K562 (cell line): Measurements from ENCODE around the gene SMAD3. TPM values are rescaled to one million over a fixed set of nuclear protein-coding genes. Genes with fewer than 3 reads are reported as not detected.
A peak's percentile ranks its signal among the peaks of the same experiment; 100 is the strongest.

Experiments used
- ATAC-seq: fragments of 200-7000 bp; cut with Tn5 transposase; 3 replicates; pipeline ENCODE4 v1.9.1; 2020; ENCODE audit warnings: moderate library complexity
- BruUV-seq: library from RNA; stranded (reverse); fragments of 400-500 nt; replicated peaks from 2 replicates; lab custom pipeline; 2021; lab: Mats Ljungman, UMichigan
- CTCF ChIA-PET: fragments of 300-600 bp; formaldehyde crosslinking; extraction: SDS; loops from one replicate; lab custom pipeline; 2021; ENCODE audit warnings: low intra/inter-chr PET ratio; lab: Yijun Ruan, JAX
- POLR2A ChIA-PET: fragments of 300-600, 350-650 bp; sonication (Branson Sonifier 250); formaldehyde crosslinking; extraction: SDS; loops from one replicate; lab custom pipeline; 2021; ENCODE audit warnings: antibody characterized with exemption, inconsistent platforms; lab: Yijun Ruan, JAX
- DNase-seq, 4 experiments: peaks; one replicate each; pipeline versions ENCODE4 v3.0.0 to v3.0.0-alpha.2; 2011 to 2018; ENCODE audit warnings: low spot score in 3 of 4, mixed read lengths in 3 of 4; ENCODE audit errors: extremely low read depth in 1 of 4
- FAIRE-seq: peaks from 2 replicates; lab custom pipeline; 2011; peaks lifted over from hg19 to GRCh38; lab: Jason Lieb, UNC
- H2AFZ ChIP-seq: 2 replicates; pipeline ENCODE4 v1.6.0; 2011; ENCODE audit warnings: low read depth, low read length, control low read depth, inconsistent platforms
- H3K27ac ChIP-seq: fragments of 200-600 bp; 3 replicates; pipeline ENCODE4 v1.8.0; 2011; ENCODE audit warnings: low read depth, mild to moderate bottlenecking, control low read depth, inconsistent platforms, low read length, moderate library complexity, mixed read lengths; ENCODE audit errors: extremely low read depth
- H3K27me3 ChIP-seq, 2 experiments: fragments of 300-600 bp in 1 of 2; 2 replicates in 1 of 2; 3 replicates in 1 of 2; pipeline versions ENCODE4 v1.6.0 to v1.8.0; 2011; ENCODE audit warnings: inconsistent platforms in 2 of 2, low read length in 2 of 2, mild to moderate bottlenecking in 1 of 2, mixed read lengths in 1 of 2, moderate library complexity in 1 of 2; ENCODE audit not compliant: control insufficient read depth in 2 of 2, insufficient read depth in 2 of 2
- H3K36me3 ChIP-seq: fragments of 300-600 bp; 3 replicates; pipeline ENCODE4 v1.8.0; 2011; ENCODE audit warnings: mild to moderate bottlenecking, low read length, inconsistent platforms; ENCODE audit not compliant: control insufficient read depth, insufficient read depth
- H3K4me1 ChIP-seq, 2 experiments: fragments of 200-600 bp in 1 of 2; replicated peaks in 1 of 2; 2 replicates in 1 of 2; 3 replicates in 1 of 2; pipeline versions ENCODE4 v1.5.1 to v1.8.0; 2011; ENCODE audit warnings: inconsistent platforms in 2 of 2, low read length in 2 of 2, mild to moderate bottlenecking in 1 of 2, mixed read lengths in 1 of 2, moderate library complexity in 1 of 2; ENCODE audit not compliant: control insufficient read depth in 2 of 2, insufficient read depth in 2 of 2
- H3K4me2 ChIP-seq: 2 replicates; pipeline ENCODE4 v1.6.1; 2011; ENCODE audit warnings: low read length, control low read depth, inconsistent platforms, mixed read lengths; ENCODE audit not compliant: insufficient read depth
- H3K4me3 ChIP-seq: fragments of 200-600 bp; sonication (generic), shearing (Covaris generic); 2 replicates; pipeline ENCODE4 v1.5.1; 2016; ENCODE audit warnings: control low read depth, inconsistent platforms
- H3K79me2 ChIP-seq: fragments of 200-600 bp; 3 replicates; pipeline ENCODE4 v1.8.0; 2011; ENCODE audit warnings: low read length, inconsistent platforms; ENCODE audit not compliant: control insufficient read depth, insufficient read depth
- H3K9ac ChIP-seq, 2 experiments: 2 replicates each; pipeline versions ENCODE4 v1.6.0 to v1.6.1; 2011; ENCODE audit warnings: low read depth in 2 of 2, low read length in 2 of 2, control low read depth in 1 of 2, inconsistent platforms in 1 of 2, mild to moderate bottlenecking in 1 of 2, mixed read lengths in 1 of 2; ENCODE audit not compliant: insufficient read depth in 1 of 2
- H3K9me1 ChIP-seq: one replicate; pipeline ENCODE4 v1.6.0; 2011; ENCODE audit warnings: inconsistent platforms, mild to moderate bottlenecking, low read length, moderate library complexity; ENCODE audit not compliant: control insufficient read depth, insufficient read depth
- H3K9me3 ChIP-seq: replicated peaks from 2 replicates; pipeline ENCODE4 v1.5.1; 2011; ENCODE audit warnings: low read depth, low read length, inconsistent platforms; ENCODE audit not compliant: control insufficient read depth, insufficient read depth
- H4K20me1 ChIP-seq: replicated peaks from 2 replicates; pipeline ENCODE4 v1.6.1; 2011; ENCODE audit warnings: low read length, inconsistent platforms, mixed read lengths; ENCODE audit not compliant: control insufficient read depth, insufficient read depth
- FOXJ3 ChIP-seq: sonication (generic); formaldehyde crosslinking; IDR thresholded peaks from 2 replicates; pipeline ENCODE4 v1.4.0; 2020; ENCODE audit warnings: mild to moderate bottlenecking, missing genetic modification reagents
- HCFC1 ChIP-seq: IDR thresholded peaks from 2 replicates; pipeline ENCODE4 v1.6.1; 2012; ENCODE audit warnings: low read depth, low read length, improper control_type of control experiment
- MAFF ChIP-seq: IDR thresholded peaks from 2 replicates; pipeline ENCODE4 v1.6.1; 2012; ENCODE audit warnings: low read length, improper control_type of control experiment
- MTA3 ChIP-seq: fragments of 450-650 bp; formaldehyde crosslinking; IDR thresholded peaks from 2 replicates; pipeline ENCODE4 v1.6.1; 2017; ENCODE audit warnings: mild to moderate bottlenecking, borderline replicate concordance
- MXI1 ChIP-seq: IDR thresholded peaks from 2 replicates; pipeline ENCODE4 v1.6.1; 2011; ENCODE audit warnings: low read depth, mild to moderate bottlenecking, improper control_type of control experiment, low read length
- NFRKB ChIP-seq: fragments of 450-650 bp; IDR thresholded peaks from 2 replicates; pipeline ENCODE4 v1.6.1; 2016; ENCODE audit warnings: low read depth
- POLR2AphosphoS2 ChIP-seq: IDR thresholded peaks from 2 replicates; pipeline ENCODE4 v1.6.1; 2012; ENCODE audit warnings: low read length, improper control_type of control experiment
- SREBF2 ChIP-seq: sonication (generic); formaldehyde crosslinking; IDR thresholded peaks from 2 replicates; pipeline ENCODE4 v1.4.0; 2020; ENCODE audit warnings: mild to moderate bottlenecking, missing genetic modification reagents
- TAF7 ChIP-seq: fragments of 450-650 bp; IDR thresholded peaks from 2 replicates; pipeline ENCODE4 v1.6.1; 2016; ENCODE audit warnings: missing genetic modification characterization, missing compliant biosample characterization
- ZMIZ1 ChIP-seq, 2 experiments: fragments of 150-350 bp in 1 of 2; IDR thresholded peaks; 2 replicates each; pipeline ENCODE4 v1.6.1; 2012 to 2016; ENCODE audit warnings: low read depth in 2 of 2, low read length in 2 of 2, mild to moderate bottlenecking in 1 of 2, moderate library complexity in 1 of 2
- ZNF316 ChIP-seq: fragments of 450-650 bp; IDR thresholded peaks from 2 replicates; pipeline ENCODE4 v1.6.1; 2016
- ZNF354B ChIP-seq: fragments of 250-450 bp; sonication (Bioruptor Pico); IDR thresholded peaks from 2 replicates; pipeline ENCODE4 v1.4.0; 2020
- WGBS: fragments of 100-300 bp; shearing (Covaris generic); methylation state at CpG from one replicate; pipeline ENCODE4 v1.1.6; 2016; ENCODE audit warnings: low coverage, mixed read lengths; ENCODE audit not compliant: insufficient coverage; ENCODE audit errors: missing lambda C conversion rate; 5-methylcytosine and 5-hydroxymethylcytosine counted together
- in situ Hi-C: fragments of 300-500 bp; cut with MboI; formaldehyde crosslinking; loops from 4 replicates; pipeline ENCODE4 v1.15.0; 2018; ENCODE audit warnings: inconsistent platforms, mixed read lengths
- intact Hi-C: fragments of 100-400 bp; cut with micrococcal nuclease; formaldehyde crosslinking; loops from 2 replicates; pipeline ENCODE4 v1.14.2; 2022
- polyA plus RNA-seq, 8 experiments: library from polyadenylated mRNA; depleted of rRNA in 4 of 8; stranded (reverse) in 5 of 8; unstranded in 3 of 8; fragments of >200 nt; fragmentation: Nextera tagmentation in 2 of 8; fragmentation: Illumina TruSeq in 1 of 8; extraction: Ambion mirVana in 2 of 8; extraction: Trizol in 1 of 8; gene quantifications; 2 replicates each; pipeline versions ENCODE4 v1.2.1 to v1.2.3, GENCODE V29; 2011 to 2014; ENCODE audit warnings: inconsistent platforms in 1 of 8, missing spikeins in 1 of 8
- total RNA-seq, 7 experiments: library from RNA; depleted of rRNA in 6 of 7; stranded (reverse); fragments of >200 nt in 6 of 7; fragmentation: Illumina TruSeq in 2 of 7; extraction: Trizol in 2 of 7; gene quantifications; 2 replicates each; pipeline versions ENCODE4 v1.2.1 to v1.2.3, GENCODE V29; 2011 to 2021; ENCODE audit warnings: low replicate concordance in 1 of 7
- TF ChIP-seq, protein P1 (sequence below): fragments of 150-350 bp; conservative IDR thresholded peaks from 2 replicates; pipeline ENCODE4 v1.6.1; 2014; ENCODE audit warnings: low read length

Gene SMAD3
- total and polyA plus RNA-seq, 9 of the 15 experiments (the other 6 are each of a cell fraction or from before 2014, with no cell fraction given) = 4.3 to 39.2 (median 11.1) TPM

DNA sequence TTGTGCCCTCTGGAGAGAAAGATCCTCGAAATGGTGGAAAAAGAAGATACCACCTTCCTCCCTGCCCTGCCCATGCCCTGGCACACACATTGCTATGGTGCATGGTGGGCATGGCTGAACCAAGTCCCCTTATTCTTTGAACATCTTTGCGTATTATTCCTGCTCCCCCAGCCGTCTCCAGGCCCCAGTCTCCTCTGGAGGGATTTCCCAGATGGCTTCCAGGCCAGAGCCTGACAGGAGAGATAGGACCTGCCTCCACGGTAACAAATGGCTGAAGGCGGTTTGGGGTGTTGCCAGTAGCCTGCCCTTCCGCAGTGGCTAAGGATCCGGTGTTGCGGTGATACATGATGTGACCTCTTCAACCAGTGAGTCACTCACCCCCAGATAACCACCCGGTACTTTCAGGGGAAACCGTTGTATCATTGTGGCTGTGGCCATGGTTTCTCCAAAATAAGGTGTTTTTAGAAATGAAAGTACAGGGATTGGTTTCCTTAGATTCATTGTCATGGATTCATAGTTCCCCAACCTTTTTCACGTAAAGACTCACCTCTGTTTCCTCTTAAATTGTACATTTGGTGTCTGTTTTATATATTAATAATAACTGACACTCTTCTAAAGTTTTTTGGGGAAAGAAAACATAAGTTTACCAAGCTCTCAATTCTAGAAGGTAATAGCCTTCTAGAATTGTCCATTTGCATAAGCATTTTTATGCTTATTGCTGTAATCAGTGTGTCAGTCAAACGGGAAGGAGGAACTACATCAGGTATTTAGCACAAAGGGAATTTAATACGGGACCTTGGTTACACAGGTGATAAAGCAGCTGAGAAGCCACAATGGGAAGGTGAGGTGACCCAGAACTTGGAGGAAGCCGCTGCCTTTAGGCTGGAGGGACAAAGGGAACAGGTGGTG, 25.9 kb downstream of the SMAD3 start (continued):
- peak in 1 of 2 experiments; percentile 97; a peak in 2 of 4 replicates for TF ChIP-seq ZMIZ1 (IDR thresholded peaks at IDR 0.05; ENCODE audit: low read depth in 2 of 2, low read length in 2 of 2)
- TF ChIP-seq, all 486 proteins: peak for 205

GRCh38 chr15:67091980-67092677, 26.7 kb downstream of the SMAD3 start:
- Histone ChIP-seq H3K27me3 (no peaks in the 10 kb centered on the region), H3K27ac (peak overlapping the region; percentile 97), H2AFZ (no peak overlapping the region), H3K4me2 (peak overlapping the region; percentile 72), H3K4me1 (peaks cover 65 to 74% of the 10 kb centered on the region in 2 experiments), H3K79me2 (peaks cover 92% of the 10 kb centered on the region), H3K4me3 (no peak overlapping the region), H3K9ac (peak overlapping the region; percentile 65 to 69; a peak in 3 of 4 replicates), H3K9me1 (peaks cover 5% of the 10 kb centered on the region), H4K20me1 (no peaks in the 10 kb centered on the region), H3K36me3 (peaks cover 32% of the 10 kb centered on the region; the same call in 2 of the 3 replicates), H3K9me3 (no peaks in the 10 kb centered on the region)
- WGBS = 12% methylated on average over 7 of the region's 7 CpGs
- no peak for FAIRE-seq
- peak in 1 of 4 experiments; percentile 74 for DNase-seq
- ATAC-seq = peak; percentile 34
- no TSS peak for BruUV-seq
- CTCF ChIA-PET = no interaction called here
- in situ Hi-C loops = no loop called here
- intact Hi-C loops = loop anchor here (2.0 kb wide), 1 partner anchor 23 kb away; no protein-coding TSS in a partner anchor
- POLR2A ChIA-PET = interaction anchor here (0.7 to 3.3 kb wide), 10 partner anchors 9 to 28 kb away, joined by 3 to 12 read pairs (median 4); partner anchors contain the start of gene SMAD3
- TF ChIP-seq ZNF354B = no peak
- no peak for TF ChIP-seq SREBF2 (CRISPR knock-in tag)
- TF ChIP-seq TAF7 (tag) = no peak
- no peak for TF ChIP-seq HCFC1
- 0 out of 2 replicates have a peak, but pooled peaks have one; percentile 5 for TF ChIP-seq NFRKB
- no peak for TF ChIP-seq MTA3
- no peak for TF ChIP-seq POLR2AphosphoS2
- TF ChIP-seq MAFF = no peak
- TF ChIP-seq FOXJ3 (CRISPR knock-in tag) = no peak
- 0 out of 2 replicates have a peak, but pooled peaks have one; percentile 42 for TF ChIP-seq ZNF316
- TF ChIP-seq MXI1 = no peak
- TF ChIP-seq, protein P1, sequence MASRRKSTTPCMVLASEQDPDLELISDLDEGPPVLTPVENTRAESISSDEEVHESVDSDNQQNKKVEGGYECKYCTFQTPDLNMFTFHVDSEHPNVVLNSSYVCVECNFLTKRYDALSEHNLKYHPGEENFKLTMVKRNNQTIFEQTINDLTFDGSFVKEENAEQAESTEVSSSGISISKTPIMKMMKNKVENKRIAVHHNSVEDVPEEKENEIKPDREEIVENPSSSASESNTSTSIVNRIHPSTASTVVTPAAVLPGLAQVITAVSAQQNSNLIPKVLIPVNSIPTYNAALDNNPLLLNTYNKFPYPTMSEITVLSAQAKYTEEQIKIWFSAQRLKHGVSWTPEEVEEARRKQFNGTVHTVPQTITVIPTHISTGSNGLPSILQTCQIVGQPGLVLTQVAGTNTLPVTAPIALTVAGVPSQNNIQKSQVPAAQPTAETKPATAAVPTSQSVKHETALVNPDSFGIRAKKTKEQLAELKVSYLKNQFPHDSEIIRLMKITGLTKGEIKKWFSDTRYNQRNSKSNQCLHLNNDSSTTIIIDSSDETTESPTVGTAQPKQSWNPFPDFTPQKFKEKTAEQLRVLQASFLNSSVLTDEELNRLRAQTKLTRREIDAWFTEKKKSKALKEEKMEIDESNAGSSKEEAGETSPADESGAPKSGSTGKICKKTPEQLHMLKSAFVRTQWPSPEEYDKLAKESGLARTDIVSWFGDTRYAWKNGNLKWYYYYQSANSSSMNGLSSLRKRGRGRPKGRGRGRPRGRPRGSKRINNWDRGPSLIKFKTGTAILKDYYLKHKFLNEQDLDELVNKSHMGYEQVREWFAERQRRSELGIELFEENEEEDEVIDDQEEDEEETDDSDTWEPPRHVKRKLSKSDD = no peak
